Kidney (tissue), 14 donors: ENCODE measurements around the gene ECM1. TPM values are rescaled to one million over a fixed set of nuclear protein-coding genes. Genes with fewer than 3 reads are reported as not detected.

Source experiments
- DNase-seq, 5 donors: peaks; one replicate each; pipeline ENCODE4 v3.0.0-alpha.2; 2013 to 2020
- FAIRE-seq: peaks from 2 replicates; lab custom pipeline; 2012; peaks lifted over from hg19 to GRCh38; lab: Jason Lieb, UNC
- H3K27ac ChIP-seq, 2 donors: one replicate each; pipeline ENCODE4 v1.7.0; 2013; ENCODE audit warnings: low read depth in 2 of 2, low read length in 2 of 2, inconsistent platforms in 1 of 2
- H3K27me3 ChIP-seq: one replicate; pipeline ENCODE4 v1.7.1; 2013; ENCODE audit warnings: low read length, inconsistent platforms; ENCODE audit not compliant: control insufficient read depth, insufficient read depth
- H3K36me3 ChIP-seq, 3 donors: one replicate each; pipeline versions ENCODE4 v1.7.0 to v1.7.1; 2013; ENCODE audit warnings: low read length in 3 of 3, control low read depth in 1 of 3, inconsistent platforms in 1 of 3; ENCODE audit not compliant: insufficient read depth in 3 of 3, control insufficient read depth in 2 of 3
- H3K4me1 ChIP-seq, 3 donors: one replicate each; pipeline versions ENCODE4 v1.7.0 to v1.7.1; 2013; ENCODE audit warnings: low read length in 3 of 3, inconsistent platforms in 1 of 3, low read depth in 1 of 3; ENCODE audit not compliant: control insufficient read depth in 2 of 3, insufficient read depth in 2 of 3
- H3K4me3 ChIP-seq, 3 donors: one replicate each; pipeline versions ENCODE4 v1.7.0 to v1.8.1; 2013; ENCODE audit warnings: low read length in 3 of 3, control low read depth in 1 of 3, inconsistent platforms in 1 of 3
- H3K9ac ChIP-seq, 3 donors: one replicate each; pipeline versions ENCODE4 v1.7.0 to v1.7.1; 2013; ENCODE audit warnings: low read length in 3 of 3, control low read depth in 1 of 3, inconsistent platforms in 1 of 3
- H3K9me3 ChIP-seq, 3 donors: one replicate each; pipeline versions ENCODE4 v1.7.0 to v1.7.1; 2013; ENCODE audit warnings: low read length in 3 of 3, control low read depth in 1 of 3, inconsistent platforms in 1 of 3; ENCODE audit not compliant: control insufficient read depth in 2 of 3, insufficient read depth in 1 of 3
- intact Hi-C: fragments of 100-400 bp; cut with DNase I; formaldehyde crosslinking; loops from one replicate; pipeline ENCODE4 v1.11.1; 2022
- polyA plus RNA-seq: library from polyadenylated mRNA; stranded (reverse); fragments of 350-450 nt; fragmentation: Illumina TruSeq; extraction: RNeasy Lipid Tissue Mini Kit (QIAGEN cat#74804); gene quantifications from one replicate; pipeline ENCODE4 v1.2.3, GENCODE V29; 2014; ENCODE audit warnings: low read depth, low replicate concordance; ENCODE audit not compliant: insufficient read depth
- total RNA-seq: library from RNA; stranded (reverse); fragmentation: NEBNext Ultra II Directional; extraction: Animal tissue kit (Norgen Biotek cat#: 25700); gene quantifications from one replicate; pipeline ENCODE4 v1.2.1, GENCODE V29; 2021
- TF ChIP-seq, protein P1 (sequence below): IDR thresholded peaks from 3 replicates; pipeline ENCODE4 v1.5.1; 2012; ENCODE audit warnings: mild to moderate bottlenecking, moderate library complexity, borderline replicate concordance; ENCODE audit not compliant: insufficient read depth; ENCODE audit errors: extremely low read depth
- donor health status: control.
- donor health status: control.
- donor health status: control.
- donor health status: control.
- donor health status: control.
- donor health status: DM: yes; HTN: yes; CAD: no.
- donor health status: Normal renal cell carcinoma (clear cell type).

Gene ECM1
- total and polyA plus RNA-seq, 2 donors from 2014 or later, result 9.2 to 36.4 TPM

DNA sequence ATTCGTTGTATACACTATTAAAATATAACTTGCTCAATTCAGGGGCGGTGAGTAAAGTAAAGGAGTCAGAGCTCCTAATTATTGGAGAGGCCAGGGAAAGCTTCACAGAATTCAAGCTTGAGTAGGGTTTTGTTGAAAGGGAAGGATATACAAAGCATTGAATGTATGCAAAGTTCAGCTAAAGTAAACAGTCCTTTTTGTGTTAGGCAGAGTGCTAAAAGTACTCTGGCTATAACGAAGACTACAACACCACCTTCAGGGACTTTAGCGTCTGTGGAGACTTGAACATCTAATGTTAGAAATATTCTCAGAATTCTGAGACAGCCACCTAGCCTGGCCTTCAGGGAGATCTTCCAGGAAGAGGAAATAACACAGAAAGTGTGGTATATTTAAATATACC, 8.7 kb downstream of the ECM1 start:
- intact Hi-C loops, result no loop called here
- no peaks in the 10 kb centered on the region for H3K27me3 ChIP-seq
- H3K27ac ChIP-seq, result no peak overlapping the region
- peak overlapping the region in 2 of 3 donors; percentile 2 to 35 for H3K9ac ChIP-seq
- TF ChIP-seq, protein P1, sequence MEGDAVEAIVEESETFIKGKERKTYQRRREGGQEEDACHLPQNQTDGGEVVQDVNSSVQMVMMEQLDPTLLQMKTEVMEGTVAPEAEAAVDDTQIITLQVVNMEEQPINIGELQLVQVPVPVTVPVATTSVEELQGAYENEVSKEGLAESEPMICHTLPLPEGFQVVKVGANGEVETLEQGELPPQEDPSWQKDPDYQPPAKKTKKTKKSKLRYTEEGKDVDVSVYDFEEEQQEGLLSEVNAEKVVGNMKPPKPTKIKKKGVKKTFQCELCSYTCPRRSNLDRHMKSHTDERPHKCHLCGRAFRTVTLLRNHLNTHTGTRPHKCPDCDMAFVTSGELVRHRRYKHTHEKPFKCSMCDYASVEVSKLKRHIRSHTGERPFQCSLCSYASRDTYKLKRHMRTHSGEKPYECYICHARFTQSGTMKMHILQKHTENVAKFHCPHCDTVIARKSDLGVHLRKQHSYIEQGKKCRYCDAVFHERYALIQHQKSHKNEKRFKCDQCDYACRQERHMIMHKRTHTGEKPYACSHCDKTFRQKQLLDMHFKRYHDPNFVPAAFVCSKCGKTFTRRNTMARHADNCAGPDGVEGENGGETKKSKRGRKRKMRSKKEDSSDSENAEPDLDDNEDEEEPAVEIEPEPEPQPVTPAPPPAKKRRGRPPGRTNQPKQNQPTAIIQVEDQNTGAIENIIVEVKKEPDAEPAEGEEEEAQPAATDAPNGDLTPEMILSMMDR, result no peak
- DNase-seq (peak in 1 of 5 donors; percentile 48), FAIRE-seq (no peak)
- H3K4me1 ChIP-seq, result peaks cover 2 to 4% (median 3%) of the 10 kb centered on the region in 3 donors
- H3K4me3 ChIP-seq, result peak overlapping the region; percentile 0 to 75 (median 9)
- no peaks in the 10 kb centered on the region for H3K36me3 ChIP-seq
- no peaks in the 10 kb centered on the region for H3K9me3 ChIP-seq

DNA sequence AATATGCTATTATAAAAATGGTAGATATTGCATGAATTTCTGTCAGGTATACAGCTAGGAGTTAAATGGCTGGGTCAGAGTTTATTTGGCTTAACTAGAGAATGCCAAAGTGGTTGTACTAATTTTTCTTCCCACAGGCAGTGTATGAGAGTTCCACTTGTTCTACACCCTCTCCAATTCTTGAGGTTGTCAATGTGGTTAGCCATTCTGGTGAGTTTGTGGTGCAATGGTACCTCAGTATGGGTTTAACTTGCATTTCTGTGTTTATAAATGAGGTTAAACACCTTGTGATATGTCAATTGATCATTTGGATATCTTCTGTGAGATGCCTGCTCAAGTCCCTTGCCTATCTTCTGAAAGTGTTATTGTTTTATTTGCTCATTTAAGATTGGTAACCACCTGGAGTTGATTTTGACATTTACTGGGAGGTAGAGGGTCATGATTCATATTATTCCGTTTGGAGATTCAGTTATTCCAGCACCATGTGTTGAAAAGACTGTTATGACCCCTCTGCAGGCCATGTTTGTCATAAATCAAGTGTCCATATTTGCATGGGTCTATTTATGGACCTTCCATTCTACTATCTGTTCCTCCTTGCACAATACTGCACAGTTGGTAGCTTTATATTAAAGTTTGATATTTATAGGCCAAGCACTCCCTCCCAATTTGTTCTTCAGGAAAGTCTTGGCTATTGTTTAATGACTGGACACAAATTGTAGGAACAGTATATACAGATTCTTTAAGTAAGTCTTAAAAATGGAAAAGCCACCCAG, 13.5 kb downstream of the ECM1 start:
- FAIRE-seq, result no peak
- Histone ChIP-seq H3K27ac (no peak overlapping the region), H3K4me1 (peaks cover 0 to 1% (median 1%) of the 10 kb centered on the region in 3 donors), H3K9ac (no peak overlapping the region), H3K9me3 (no peaks in the 10 kb centered on the region), H3K36me3 (no peaks in the 10 kb centered on the region), H3K27me3 (no peaks in the 10 kb centered on the region), H3K4me3 (no peak overlapping the region)
- no peak for DNase-seq
- intact Hi-C loops, result no loop called here
- TF ChIP-seq, protein P1, result no peak

DNA sequence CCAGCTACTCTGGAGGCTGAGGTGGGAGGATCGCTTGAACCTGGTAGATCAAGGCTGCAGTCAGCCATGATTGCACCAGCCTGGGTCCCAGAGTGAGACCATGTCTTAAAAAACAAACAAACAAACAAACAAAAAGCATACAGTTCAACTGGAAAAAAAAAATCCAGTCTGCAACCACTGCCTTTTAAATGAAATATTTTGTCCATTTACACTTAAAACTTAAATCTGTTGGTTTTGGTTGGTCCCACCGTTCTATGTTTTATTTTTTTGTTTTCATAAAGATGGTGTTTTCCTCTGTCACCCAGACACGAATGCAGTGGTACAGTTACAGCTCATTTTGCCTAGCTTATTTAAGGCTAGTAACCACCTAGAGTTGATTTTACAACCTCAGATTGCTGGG, 17.4 kb downstream of the ECM1 start:
- no peaks in the 10 kb centered on the region for H3K4me1 ChIP-seq
- H3K27me3 ChIP-seq, result no peaks in the 10 kb centered on the region
- FAIRE-seq (no peak), DNase-seq (no peak)
- no peak overlapping the region for H3K4me3 ChIP-seq
- no peaks in the 10 kb centered on the region for H3K36me3 ChIP-seq
- intact Hi-C loops, result no loop called here
- H3K9me3 ChIP-seq, result no peaks in the 10 kb centered on the region
- H3K9ac ChIP-seq, result no peak overlapping the region
- TF ChIP-seq, protein P1, result no peak
- H3K27ac ChIP-seq, result no peak overlapping the region
